Astrocyte (in vitro differentiated cells and primary cell): ENCODE data around the gene SHROOM3. TPM values are rescaled to one million over a fixed set of nuclear protein-coding genes. Genes with fewer than 3 reads are reported as not detected.

Experiments used
- DNase-seq: peaks from one replicate; pipeline ENCODE4 v3.0.0-alpha.2; 2010; ENCODE audit warnings: low read depth
- FAIRE-seq: peaks from 2 replicates; lab custom pipeline; 2011; peaks lifted over from hg19 to GRCh38; lab: Jason Lieb, UNC
- H2AFZ ChIP-seq: 2 replicates; pipeline ENCODE4 v1.6.0; 2012; ENCODE audit warnings: low read depth, low read length, inconsistent platforms
- H3K27ac ChIP-seq: 2 replicates; pipeline ENCODE4 v1.5.1; 2011; ENCODE audit warnings: low read depth, low read length, inconsistent platforms
- H3K27me3 ChIP-seq: 2 replicates; pipeline ENCODE4 v1.6.0; 2011; ENCODE audit warnings: low read length, inconsistent platforms; ENCODE audit not compliant: insufficient read depth
- H3K36me3 ChIP-seq: 2 replicates; pipeline ENCODE4 v1.5.1; 2011; ENCODE audit warnings: low read length, inconsistent platforms; ENCODE audit not compliant: insufficient read depth
- H3K4me1 ChIP-seq: 2 replicates; pipeline ENCODE4 v1.5.1; 2011; ENCODE audit warnings: low read length, inconsistent platforms; ENCODE audit not compliant: insufficient read depth
- H3K4me2 ChIP-seq: 2 replicates; pipeline ENCODE4 v1.6.0; 2012; ENCODE audit warnings: low read length, inconsistent platforms
- H3K4me3 ChIP-seq: 2 replicates; pipeline ENCODE4 v1.5.1; 2011; ENCODE audit warnings: low read depth, mild to moderate bottlenecking, low read length, inconsistent platforms; ENCODE audit not compliant: insufficient read depth
- H3K79me2 ChIP-seq: 2 replicates; pipeline ENCODE4 v1.6.0; 2012; ENCODE audit warnings: mild to moderate bottlenecking, low read length, inconsistent platforms; ENCODE audit not compliant: insufficient read depth
- H3K9ac ChIP-seq: 2 replicates; pipeline ENCODE4 v1.6.0; 2012; ENCODE audit warnings: mild to moderate bottlenecking, low read length, inconsistent platforms
- H3K9me3 ChIP-seq: 2 replicates; pipeline ENCODE4 v1.5.1; 2012; ENCODE audit warnings: low read depth, mild to moderate bottlenecking, low read length, inconsistent platforms; ENCODE audit not compliant: insufficient read depth
- H4K20me1 ChIP-seq: 2 replicates; pipeline ENCODE4 v1.6.0; 2012; ENCODE audit warnings: low read length, inconsistent platforms; ENCODE audit not compliant: insufficient read depth
- H3K27ac Mint-ChIP-seq: one replicate; pipeline ENCODE4 v1.8.0; 2021; ENCODE audit warnings: mild to moderate bottlenecking, mixed read lengths; ENCODE audit not compliant: unreplicated experiment
- H3K27me3 Mint-ChIP-seq: one replicate; pipeline ENCODE4 v1.8.0; 2021; ENCODE audit warnings: low read depth, mixed read lengths; ENCODE audit not compliant: unreplicated experiment
- H3K36me3 Mint-ChIP-seq: one replicate; pipeline ENCODE4 v1.8.0; 2021; ENCODE audit warnings: low read depth, mixed read lengths; ENCODE audit not compliant: unreplicated experiment
- H3K4me1 Mint-ChIP-seq: one replicate; pipeline ENCODE4 v1.8.0; 2021; ENCODE audit warnings: low read depth, mixed read lengths; ENCODE audit not compliant: unreplicated experiment
- H3K4me3 Mint-ChIP-seq: one replicate; pipeline ENCODE4 v1.8.0; 2021; ENCODE audit warnings: mild to moderate bottlenecking, moderate library complexity, mixed read lengths; ENCODE audit not compliant: unreplicated experiment
- H3K9me3 Mint-ChIP-seq: one replicate; pipeline ENCODE4 v1.8.0; 2021; ENCODE audit warnings: mild to moderate bottlenecking, mixed read lengths; ENCODE audit not compliant: unreplicated experiment
- EZH2 ChIP-seq: IDR thresholded peaks from 2 replicates; pipeline ENCODE4 v1.6.1; 2012; ENCODE audit warnings: mild to moderate bottlenecking, low read length, inconsistent platforms; ENCODE audit not compliant: insufficient read depth
- total RNA-seq: library from RNA; stranded (reverse); gene quantifications from 2 replicates; pipeline ENCODE4 v1.2.1, GENCODE V29; 2021
- TF ChIP-seq, protein P1 (sequence below): IDR thresholded peaks from 2 replicates; pipeline ENCODE4 v1.5.1; 2011; ENCODE audit warnings: low read depth, mild to moderate bottlenecking, inconsistent platforms, low read length, moderate library complexity; ENCODE audit not compliant: insufficient read depth

The SHROOM3 gene
- total RNA-seq, 1 donor from 2014 or later = 64.6 TPM

- Histone ChIP-seq H3K9me3 (no peaks in the 10 kb centered on the region), H3K27me3 (no peaks in the 10 kb centered on the region), H2AFZ (no peak overlapping the region), H3K4me1 (no peaks in the 10 kb centered on the region), H3K36me3 (no peaks in the 10 kb centered on the region), H4K20me1 (no peaks in the 10 kb centered on the region), H3K4me2 (no peak overlapping the region), H3K4me3 (no peak overlapping the region), H3K79me2 (no peaks in the 10 kb centered on the region), H3K9ac (no peak overlapping the region), H3K27ac (no peak overlapping the region)
- H3K4me1 Mint-ChIP-seq = peaks cover 8% of the 10 kb centered on the region
- H3K36me3 Mint-ChIP-seq = no peaks in the 10 kb centered on the region
- FAIRE-seq = no peak
- TF ChIP-seq EZH2 = no peak
- TF ChIP-seq, protein P1, sequence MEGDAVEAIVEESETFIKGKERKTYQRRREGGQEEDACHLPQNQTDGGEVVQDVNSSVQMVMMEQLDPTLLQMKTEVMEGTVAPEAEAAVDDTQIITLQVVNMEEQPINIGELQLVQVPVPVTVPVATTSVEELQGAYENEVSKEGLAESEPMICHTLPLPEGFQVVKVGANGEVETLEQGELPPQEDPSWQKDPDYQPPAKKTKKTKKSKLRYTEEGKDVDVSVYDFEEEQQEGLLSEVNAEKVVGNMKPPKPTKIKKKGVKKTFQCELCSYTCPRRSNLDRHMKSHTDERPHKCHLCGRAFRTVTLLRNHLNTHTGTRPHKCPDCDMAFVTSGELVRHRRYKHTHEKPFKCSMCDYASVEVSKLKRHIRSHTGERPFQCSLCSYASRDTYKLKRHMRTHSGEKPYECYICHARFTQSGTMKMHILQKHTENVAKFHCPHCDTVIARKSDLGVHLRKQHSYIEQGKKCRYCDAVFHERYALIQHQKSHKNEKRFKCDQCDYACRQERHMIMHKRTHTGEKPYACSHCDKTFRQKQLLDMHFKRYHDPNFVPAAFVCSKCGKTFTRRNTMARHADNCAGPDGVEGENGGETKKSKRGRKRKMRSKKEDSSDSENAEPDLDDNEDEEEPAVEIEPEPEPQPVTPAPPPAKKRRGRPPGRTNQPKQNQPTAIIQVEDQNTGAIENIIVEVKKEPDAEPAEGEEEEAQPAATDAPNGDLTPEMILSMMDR = no peak
- H3K27me3 Mint-ChIP-seq = no peaks in the 10 kb centered on the region
- no peak overlapping the region for H3K27ac Mint-ChIP-seq
- no peaks in the 10 kb centered on the region for H3K9me3 Mint-ChIP-seq
- DNase-seq = no peak
- H3K4me3 Mint-ChIP-seq = no peak overlapping the region
Measured at GRCh38 chr4:76426272-76426671, 8.8 kb upstream of the SHROOM3 start.

DNA sequence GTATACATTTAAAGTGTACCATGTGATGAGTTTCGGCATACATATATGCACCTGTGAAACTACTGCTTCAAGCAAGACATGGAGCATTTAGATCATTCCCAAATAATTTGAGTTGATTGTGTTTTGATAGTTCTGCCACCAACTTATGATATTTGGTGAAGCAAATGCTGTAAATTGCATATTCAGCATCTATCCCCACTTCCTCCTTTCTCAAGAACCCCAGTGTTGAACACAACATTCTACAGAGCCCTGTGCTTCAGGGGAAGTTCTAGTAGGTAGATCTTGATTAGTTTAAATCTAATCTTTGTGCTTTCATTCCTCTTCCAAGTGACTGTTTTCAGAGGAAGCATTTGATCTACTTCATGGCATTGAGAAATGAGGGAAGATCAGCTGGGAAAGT lies 5.4 kb upstream of the SHROOM3 start:
- no peak for DNase-seq
- Mint-ChIP-seq H3K4me3 (no peak overlapping the region), H3K36me3 (no peaks in the 10 kb centered on the region), H3K27me3 (no peaks in the 10 kb centered on the region), H3K27ac (no peak overlapping the region), H3K9me3 (no peaks in the 10 kb centered on the region), H3K4me1 (peaks cover 13% of the 10 kb centered on the region)
- Histone ChIP-seq H3K27ac (no peak overlapping the region), H3K9ac (no peak overlapping the region), H4K20me1 (no peaks in the 10 kb centered on the region), H3K4me1 (no peaks in the 10 kb centered on the region), H3K9me3 (no peaks in the 10 kb centered on the region), H3K4me3 (no peak overlapping the region), H2AFZ (no peak overlapping the region), H3K79me2 (no peaks in the 10 kb centered on the region), H3K36me3 (no peaks in the 10 kb centered on the region), H3K27me3 (no peaks in the 10 kb centered on the region), H3K4me2 (no peak overlapping the region)
- TF ChIP-seq, protein P1 = no peak
- no peak for TF ChIP-seq EZH2
- no peak for FAIRE-seq

DNA sequence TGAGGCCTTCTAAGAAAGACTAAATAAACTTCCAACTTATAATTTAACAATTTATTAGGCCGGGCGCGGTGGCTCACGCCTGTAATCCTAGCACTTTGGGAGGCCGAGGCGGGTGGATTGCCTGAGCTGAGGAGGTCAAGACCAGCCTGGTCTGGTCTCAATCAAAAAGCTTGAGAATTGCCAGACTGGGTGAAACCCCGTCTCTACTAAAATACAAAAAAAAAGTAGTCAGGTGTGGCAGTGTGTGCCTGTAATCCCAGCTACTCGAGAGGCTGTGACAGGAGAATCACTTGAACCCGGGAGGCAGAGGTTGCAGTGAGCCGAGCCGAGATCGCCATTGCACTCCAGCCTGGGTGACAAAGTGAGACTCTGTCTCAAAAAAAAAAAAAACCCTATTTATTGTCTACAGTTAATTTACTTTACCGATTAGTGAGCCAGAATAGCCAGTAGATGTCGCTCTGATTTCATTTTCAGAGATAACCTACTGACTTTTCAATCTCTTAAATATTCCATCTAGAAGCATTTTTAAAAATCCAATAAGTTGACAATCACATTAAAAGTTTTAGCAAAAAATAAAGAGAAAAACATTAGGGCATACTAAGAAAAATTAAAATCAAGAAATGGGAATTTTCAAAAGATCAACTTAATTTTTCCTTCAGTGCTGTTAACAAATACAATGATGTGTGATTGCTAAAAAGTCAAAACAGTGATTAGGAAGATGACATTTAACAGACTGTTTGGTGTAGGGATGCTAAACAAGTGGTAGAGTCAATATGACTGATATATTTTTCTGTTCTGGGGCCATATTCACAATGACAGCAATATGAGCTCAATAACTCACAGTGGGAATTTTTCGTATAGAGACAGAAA lies 4.3 kb upstream of the SHROOM3 start:
- H3K79me2 ChIP-seq = no peaks in the 10 kb centered on the region
- Mint-ChIP-seq H3K4me3 (no peak overlapping the region), H3K9me3 (no peaks in the 10 kb centered on the region), H3K36me3 (no peaks in the 10 kb centered on the region), H3K27me3 (no peaks in the 10 kb centered on the region), H3K4me1 (peaks cover 16% of the 10 kb centered on the region), H3K27ac (peak overlapping the region; percentile 77)
- DNase-seq (peak; percentile 34), FAIRE-seq (peak; percentile 64)
- no peaks in the 10 kb centered on the region for H3K9me3 ChIP-seq
- H3K36me3 ChIP-seq = no peaks in the 10 kb centered on the region
- no peaks in the 10 kb centered on the region for H4K20me1 ChIP-seq
- H3K4me3 ChIP-seq = no peak overlapping the region
- H3K4me2 ChIP-seq = peak overlapping the region; percentile 71
- peaks cover 2% of the 10 kb centered on the region for H3K4me1 ChIP-seq
- peak overlapping the region; percentile 41 for H3K9ac ChIP-seq
- TF ChIP-seq, protein P1 = peak; percentile 72
- no peak for TF ChIP-seq EZH2
- H3K27me3 ChIP-seq = no peaks in the 10 kb centered on the region
- H2AFZ ChIP-seq = peak overlapping the region; percentile 32
- no peak overlapping the region for H3K27ac ChIP-seq
